Measurements from ENCODE around the gene BDKRB2. TPM values are rescaled to one million over a fixed set of nuclear protein-coding genes. Genes with fewer than 3 reads are reported as not detected.

Gene BDKRB2
- total and polyA plus RNA-seq, 2 of the 8 experiments (the other 6 are each of a cell fraction or from before 2014, with no cell fraction given), result 0.13 to 0.21 TPM

DNA sequence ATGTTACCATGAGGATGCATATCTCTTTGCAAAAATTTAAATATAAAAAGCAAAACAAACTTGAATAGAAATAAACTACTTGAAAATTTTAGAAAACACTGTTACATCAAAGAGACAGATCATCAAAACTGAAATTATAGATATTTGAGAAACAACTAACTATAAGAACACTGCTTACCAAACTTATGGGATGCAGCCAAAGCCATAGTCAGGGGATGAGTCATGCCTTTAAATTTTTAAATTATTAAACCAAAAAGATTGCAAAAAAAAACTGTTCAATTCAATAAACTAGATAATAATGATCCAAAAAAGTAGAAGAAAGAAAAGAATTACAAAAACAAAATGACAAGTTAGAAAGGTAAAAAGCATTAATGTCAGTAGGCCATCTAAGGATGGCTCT, 7.5 kb downstream of the BDKRB2 start:
- POLR2A ChIA-PET (ENCODE audit: partially characterized antibody), result no interaction called here
- no peak overlapping the region for H3K56ac ChIP-seq (replicated peaks; ENCODE audit: insufficient read length, low read depth, low read length)
- H3K4me1 ChIP-seq (replicated peaks in 1 of 4; ENCODE audit: control insufficient read depth in 3 of 4, insufficient read depth in 4 of 4, low read length in 3 of 4), result no peaks in the 10 kb centered on the region
- no peak overlapping the region for H3K4ac ChIP-seq (replicated peaks; ENCODE audit: insufficient read length, low read depth, low read length)
- H3K27me3 ChIP-seq (replicated peaks in 1 of 4; ENCODE audit: control insufficient read depth in 3 of 4, extremely low read depth in 1 of 4, insufficient read depth in 3 of 4, low read length in 3 of 4), result no peaks in the 10 kb centered on the region
- no peak overlapping the region for H3K9ac ChIP-seq (replicated peaks in 1 of 4; ENCODE audit: extremely low read depth in 1 of 4, low read depth in 3 of 4, low read length in 3 of 4)
- DNase-seq (ENCODE audit: low read depth in 1 of 2, low spot score in 2 of 2), result no peak
- FAIRE-seq, result no peak
- H2BK5ac ChIP-seq (ENCODE audit: low read depth, low read length), result no peak overlapping the region
- H3K4me2 ChIP-seq (ENCODE audit: insufficient read depth in 1 of 2, low read depth in 2 of 2, low read length in 2 of 2), result no peak overlapping the region
- H3K36me3 ChIP-seq (ENCODE audit: control insufficient read depth in 2 of 4, insufficient read depth in 4 of 4, low read length in 3 of 4), result no peaks in the 10 kb centered on the region
- H3K79me1 ChIP-seq (ENCODE audit: low read depth, low read length), result no peaks in the 10 kb centered on the region
- H2BK120ac ChIP-seq (replicated peaks; ENCODE audit: low read depth, low read length), result no peak overlapping the region
- H4K91ac ChIP-seq (replicated peaks; ENCODE audit: insufficient read length, low read length), result no peak overlapping the region
- H3K27ac ChIP-seq (ENCODE audit: low read depth, low read length), result no peak overlapping the region
- H2BK12ac ChIP-seq (ENCODE audit: low read depth, low read length), result no peak overlapping the region
- CTCF ChIA-PET (ENCODE audit: partially characterized antibody), result interaction anchor here (1.2 kb wide), 1 partner anchor 112 kb away, joined by 5 read pairs; no protein-coding TSS in a partner anchor
- H3K18ac ChIP-seq (ENCODE audit: extremely low read depth, low read length), result no peak overlapping the region
- no peaks in the 10 kb centered on the region; a peak in 1 of 4 replicates for H3K9me3 ChIP-seq (ENCODE audit: insufficient read depth in 2 of 2, low read depth in 1 of 2, low read length in 1 of 2)
- H4K20me1 ChIP-seq (replicated peaks in 1 of 2; ENCODE audit: control insufficient read depth in 1 of 2, insufficient read depth in 2 of 2, low read length in 2 of 2), result peaks cover 0 to 2% of the 10 kb centered on the region in 2 experiments
- no peaks in the 10 kb centered on the region for H3K79me2 ChIP-seq (ENCODE audit: control insufficient read depth in 1 of 2, insufficient read depth in 2 of 2, low read length in 2 of 2)
- H4K5ac ChIP-seq (ENCODE audit: insufficient read length, low read depth, low read length), result no peak overlapping the region
- TF ChIP-seq SAP30 (IDR thresholded peaks at IDR 0.05; ENCODE audit: insufficient read depth, insufficient replicate concordance, low read length), result no peak
- no peak for TF ChIP-seq BACH1 (IDR thresholded peaks at IDR 0.05; ENCODE audit: low read length)
- TF ChIP-seq TCF12 (IDR thresholded peaks at IDR 0.05; ENCODE audit: low read depth, low read length), result no peak
- no peak for TF ChIP-seq KDM4A (IDR thresholded peaks at IDR 0.05; ENCODE audit: low read depth, low read length, severe bottlenecking)
- no peak for TF ChIP-seq JUN (IDR thresholded peaks at IDR 0.05; ENCODE audit: low read depth, low read length)
- no peak for TF ChIP-seq TBP (IDR thresholded peaks at IDR 0.05; ENCODE audit: low read depth, low read length)
- H2BK15ac ChIP-seq (ENCODE audit: low read length), result no peak overlapping the region
- H3K14ac ChIP-seq (ENCODE audit: insufficient read length), result no peak overlapping the region
- H2BK20ac ChIP-seq (ENCODE audit: low read length), result no peak overlapping the region
- no peak overlapping the region for H3K23ac ChIP-seq (ENCODE audit: insufficient read length)
- no peaks in the 10 kb centered on the region for H3K23me2 ChIP-seq (ENCODE audit: low read depth, low read length)
- H2AFZ ChIP-seq (ENCODE audit: low read length), result no peak overlapping the region
- no peak overlapping the region for H4K8ac ChIP-seq (ENCODE audit: extremely low read depth, insufficient read depth, low read length)
- no peak overlapping the region for H3K4me3 ChIP-seq (ENCODE audit: extremely low read depth in 1 of 4, insufficient read depth in 2 of 4, low read depth in 3 of 4, low read length in 4 of 4)
- no peak overlapping the region for H2AK5ac ChIP-seq (ENCODE audit: low read depth, low read length)

Measured in H1 (cell line).